ENCODE data around the gene ZNF90.
"Not testable (repeated sequence)": the region's sequence is repeated elsewhere in the genome, so short reads cannot be mapped to it uniquely, and the experiment has no call there.

The ZNF90 gene

DNA sequence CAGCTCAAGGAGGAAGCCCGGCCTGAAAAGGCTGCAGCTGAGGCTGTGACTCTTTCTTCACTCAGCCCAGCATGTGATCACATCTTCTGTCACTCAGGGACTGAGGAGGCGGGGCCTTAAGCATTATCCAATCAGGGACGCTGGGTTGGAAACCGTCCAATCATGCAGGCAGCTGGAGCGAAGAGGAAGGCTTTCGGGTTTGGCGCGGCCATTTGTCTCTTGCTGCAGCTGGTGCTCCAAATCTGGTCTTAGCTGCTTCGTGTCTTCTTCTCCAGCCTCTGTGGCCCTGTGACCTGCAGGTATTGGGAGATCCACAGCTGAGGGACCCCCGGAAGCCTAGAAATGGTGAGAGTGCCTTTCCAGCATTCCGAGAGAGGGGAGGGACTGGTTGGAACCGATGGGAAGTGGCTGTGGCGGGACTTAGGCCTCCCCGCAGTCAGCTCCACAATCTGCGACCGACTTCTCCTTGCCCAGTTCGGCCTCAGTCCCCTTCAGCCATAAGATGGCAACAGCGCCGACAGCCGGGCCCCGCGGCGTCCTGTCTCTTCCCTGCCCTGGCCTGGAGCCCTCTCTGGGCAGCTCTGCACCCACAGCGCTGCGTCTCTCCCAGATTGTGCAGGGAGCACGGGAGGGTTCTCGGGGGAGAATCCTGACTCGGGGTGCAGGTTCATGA lies at the start of gene ZNF90:
ZNF90 (plus strand) TSS at position 210 of the 673 bp plus-strand sequence; CDS start at position 343, 133 bp downstream.
- peak; percentile 99 for DNase-seq

DNA sequence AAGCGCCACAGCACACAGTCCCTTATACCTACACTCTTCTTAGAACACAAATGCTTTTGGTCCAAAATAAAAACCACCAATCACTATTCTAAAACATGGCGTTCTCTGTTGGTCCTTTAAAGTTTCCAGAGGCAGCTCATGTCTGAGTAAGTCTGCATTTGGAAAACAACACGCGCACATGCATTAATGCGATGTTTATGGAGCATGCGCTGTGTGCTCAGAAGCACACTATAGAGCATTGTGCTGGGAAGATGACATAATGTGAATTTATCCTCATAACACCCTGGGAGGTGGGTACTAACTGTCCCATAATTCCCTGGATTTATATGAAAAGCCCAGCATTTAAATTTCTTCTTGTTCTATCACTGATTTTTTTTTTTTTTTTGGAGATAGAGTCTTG lies 49.2 kb upstream of the ZNF90 start:
- no peak for DNase-seq

DNA sequence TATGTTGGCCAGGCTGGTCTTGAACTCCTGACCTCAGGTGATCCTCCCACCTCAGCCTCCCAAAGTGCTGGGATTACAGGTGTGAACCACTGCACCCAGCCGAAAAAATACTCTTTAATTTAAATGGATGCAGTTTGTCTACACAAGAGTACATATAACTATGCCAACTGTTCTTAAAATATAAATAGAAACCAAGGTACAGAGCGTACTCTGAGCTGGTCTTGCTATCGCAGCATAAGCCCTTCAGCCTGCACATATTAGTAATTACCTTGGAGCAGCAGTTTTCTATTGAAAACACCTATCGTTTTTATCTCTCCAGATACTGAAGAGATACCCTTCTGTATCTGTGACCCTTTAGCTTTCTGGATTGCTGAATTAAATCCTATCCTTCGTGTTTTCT lies 41.9 kb upstream of the ZNF90 start:
- no peak for DNase-seq

- DNase-seq = no peak
Measured at GRCh38 chr19:20038358-20039202, 39.2 kb upstream of the ZNF90 start.

DNA sequence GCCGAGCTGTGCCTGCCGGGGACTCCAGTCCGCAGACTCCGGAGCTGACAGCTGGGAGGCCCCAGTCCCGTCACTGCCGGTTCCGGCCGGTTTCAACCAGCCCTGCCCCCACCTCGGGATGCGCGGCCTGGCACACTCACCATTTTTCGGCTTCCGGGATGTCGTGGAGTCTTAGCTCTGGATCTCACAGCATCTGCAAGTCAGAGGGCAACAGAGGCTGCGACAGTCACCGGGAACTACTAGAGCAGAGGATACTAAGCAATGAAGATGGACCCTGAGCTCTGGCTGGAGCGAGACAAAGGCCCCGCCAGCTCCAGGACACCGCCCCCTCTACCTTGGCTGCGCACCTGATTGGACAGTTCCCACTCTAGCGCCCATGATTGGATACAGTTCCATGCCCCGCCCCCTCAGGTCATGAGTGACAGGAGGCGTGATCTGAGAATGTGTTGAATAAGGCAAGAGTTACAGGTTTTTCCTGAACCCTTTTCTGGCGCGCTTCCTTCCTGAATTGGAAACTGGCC lies 38.5 kb upstream of the ZNF90 start, which contains the start of gene ZNF682:
ZNF682 (minus strand) TSS at position 303 of the 521 bp plus-strand sequence; CDS start at position 143, 160 bp downstream.
- peak; percentile 97 for DNase-seq

- no peak for DNase-seq
Measured at GRCh38 chr19:20044663-20045062, 33.1 kb upstream of the ZNF90 start.

- not testable (repeated sequence) for DNase-seq
Measured at GRCh38 chr19:20045742-20046141, 32.1 kb upstream of the ZNF90 start.

GRCh38 chr19:20051841-20052768 lies 25.7 kb upstream of the ZNF90 start:
- DNase-seq = peak; percentile 97

- DNase-seq = not testable (repeated sequence)
Measured at GRCh38 chr19:20058738-20059137, 19.1 kb upstream of the ZNF90 start.

GRCh38 chr19:20060282-20060681 lies 17.5 kb upstream of the ZNF90 start:
- DNase-seq = no peak

DNA sequence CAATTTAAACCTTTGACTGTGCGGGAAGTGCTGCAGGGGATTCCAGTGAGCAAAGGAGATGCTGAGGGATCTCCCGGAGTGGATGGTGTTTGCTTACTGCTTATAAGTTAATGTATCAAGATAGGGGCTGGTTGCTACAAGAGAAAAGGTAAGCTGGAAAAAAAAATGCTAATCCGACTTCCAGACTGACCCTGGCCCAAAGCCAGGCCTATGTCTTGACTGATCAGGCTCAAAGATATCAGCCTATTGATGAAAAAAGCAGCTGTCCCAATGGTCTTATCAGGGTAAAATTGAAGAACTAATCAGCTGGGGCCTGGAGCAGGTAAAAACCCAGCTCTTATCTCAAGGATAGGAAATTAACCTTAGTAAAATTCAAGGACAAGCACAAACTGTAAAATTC lies 10.9 kb upstream of the ZNF90 start:
- DNase-seq = no peak

DNA sequence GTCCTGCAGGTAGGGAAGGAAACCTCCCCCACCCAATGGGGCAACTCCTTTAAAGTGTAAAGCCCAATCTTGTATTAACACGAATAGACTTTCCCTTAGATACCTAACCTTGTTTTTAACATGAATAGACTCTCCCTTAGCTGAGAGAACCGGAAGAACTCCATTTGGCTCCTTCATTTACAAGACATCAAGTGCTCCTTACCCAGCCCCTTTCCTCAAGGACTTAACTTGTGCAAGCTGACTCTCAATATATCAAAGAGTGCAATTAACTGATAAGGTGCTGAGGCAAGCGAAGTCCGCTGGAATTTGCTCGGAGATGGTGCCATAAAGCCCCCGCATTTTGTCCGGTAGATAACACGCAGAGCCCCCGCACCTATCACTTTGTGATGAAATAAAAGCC lies 9.9 kb upstream of the ZNF90 start:
- DNase-seq = no peak

- DNase-seq = not testable (repeated sequence)
Measured at GRCh38 chr19:20068559-20068958, 9.2 kb upstream of the ZNF90 start.

- DNase-seq = no peak
Measured at GRCh38 chr19:20070691-20071090, 7.1 kb upstream of the ZNF90 start.

DNA sequence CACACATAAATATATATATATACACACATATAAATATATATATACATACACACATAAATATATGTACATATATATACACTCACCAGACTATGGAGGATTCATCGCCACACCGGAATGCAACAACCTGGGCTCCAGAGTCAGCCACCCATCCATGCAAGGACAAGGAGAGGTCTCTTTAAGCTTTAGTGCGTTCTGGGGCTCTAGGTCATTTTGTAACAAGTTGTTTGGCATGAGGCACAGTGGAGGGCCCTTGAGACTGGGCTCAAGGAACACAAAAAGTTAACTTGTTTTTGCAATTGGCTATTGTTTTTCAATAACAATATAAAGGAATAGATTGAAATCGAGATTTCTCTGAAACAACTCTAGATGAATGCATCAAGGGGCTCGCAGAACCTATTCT lies 4.9 kb upstream of the ZNF90 start:
- no peak for DNase-seq

DNA sequence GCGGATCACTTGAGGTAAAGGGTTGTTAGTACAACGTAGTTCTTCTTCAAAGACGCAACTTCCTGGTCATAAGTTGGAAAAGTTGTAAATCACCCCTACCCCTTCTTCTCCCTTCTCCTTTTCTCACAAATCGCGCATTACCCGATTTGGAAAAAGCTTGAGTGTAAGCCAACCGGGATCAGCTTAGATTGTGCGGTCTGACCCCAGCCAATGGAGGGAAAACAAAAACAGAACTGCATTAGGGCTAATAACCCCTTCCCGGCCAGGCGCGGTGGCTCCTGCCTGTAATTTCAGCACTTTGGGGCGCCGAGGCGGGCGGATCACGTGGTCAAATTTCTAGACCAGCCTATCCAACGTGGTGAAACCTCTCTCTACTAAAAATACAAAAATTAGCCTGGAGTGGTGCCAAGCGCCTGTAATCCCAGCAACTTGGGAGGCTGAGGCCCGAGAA lies 806 bp downstream of the ZNF90 start:
- DNase-seq = no peak

DNA sequence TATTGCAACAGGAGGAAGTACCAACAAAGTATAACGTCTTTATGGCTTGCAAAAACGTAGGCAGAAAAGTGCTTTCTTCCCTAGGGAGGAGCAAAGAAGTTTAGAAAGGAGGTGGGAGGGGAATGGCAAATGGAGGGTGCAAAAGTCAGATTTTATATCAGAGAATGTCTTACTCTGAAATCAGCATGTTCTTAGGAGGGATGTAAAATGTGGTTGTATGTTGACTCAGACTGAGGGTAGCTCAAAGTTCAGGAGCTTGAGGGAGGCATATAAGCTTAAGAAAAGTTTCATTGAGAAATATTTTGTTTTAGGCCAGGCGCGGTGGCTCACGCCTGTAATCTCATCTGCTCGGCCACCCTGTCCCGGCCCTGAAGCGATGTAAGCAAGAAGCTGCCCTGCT lies 1.7 kb downstream of the ZNF90 start:
- DNase-seq = no peak

DNA sequence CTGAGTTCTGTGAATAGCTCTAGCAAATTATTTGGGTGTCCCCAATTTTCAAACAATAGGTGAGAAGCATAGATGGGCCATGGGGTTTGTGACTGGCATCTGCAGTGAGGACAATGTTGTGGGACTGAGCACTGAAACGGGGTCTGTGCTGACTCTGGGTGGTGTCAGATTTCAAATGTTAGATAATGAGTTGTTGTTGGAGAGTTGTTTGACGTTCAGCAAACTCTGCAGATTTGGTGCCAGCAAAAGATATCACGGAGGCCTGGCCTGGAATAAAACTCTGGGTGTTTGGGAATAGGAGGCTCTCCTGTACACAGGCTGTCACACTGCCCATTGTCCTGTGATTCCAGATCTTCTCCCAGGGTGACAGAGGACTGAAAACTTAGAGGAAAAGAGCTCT lies 2.9 kb downstream of the ZNF90 start:
- no peak for DNase-seq

DNA sequence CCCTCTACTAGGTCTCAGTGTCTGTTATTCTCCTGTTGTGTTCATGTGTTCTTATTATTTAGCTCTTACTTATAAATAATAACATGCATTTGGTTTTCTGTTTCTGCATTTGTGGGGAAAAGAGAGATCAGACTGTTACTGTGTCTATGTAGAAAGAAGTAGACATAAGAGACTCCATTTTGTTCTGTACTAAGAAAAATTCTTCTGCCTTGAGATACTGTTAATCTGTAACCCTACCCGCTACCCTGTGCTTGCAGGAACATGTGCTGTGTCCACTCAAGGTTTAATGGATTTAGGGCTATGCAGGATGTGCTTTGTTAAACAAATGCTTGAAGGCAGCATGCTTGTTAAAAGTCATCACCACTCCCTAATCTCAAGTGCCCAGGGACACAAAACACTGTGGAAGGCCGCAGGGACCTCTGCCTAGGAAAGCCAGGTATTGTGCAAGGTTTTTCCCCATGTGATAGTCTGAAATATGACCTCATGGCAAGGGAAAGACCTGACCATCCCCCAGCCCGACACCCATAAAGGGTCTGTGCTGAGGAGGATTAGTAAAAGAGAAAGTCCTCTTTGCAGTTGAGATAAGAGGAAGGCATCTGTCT lies 4.5 kb downstream of the ZNF90 start:
- peak; percentile 84 for DNase-seq

DNA sequence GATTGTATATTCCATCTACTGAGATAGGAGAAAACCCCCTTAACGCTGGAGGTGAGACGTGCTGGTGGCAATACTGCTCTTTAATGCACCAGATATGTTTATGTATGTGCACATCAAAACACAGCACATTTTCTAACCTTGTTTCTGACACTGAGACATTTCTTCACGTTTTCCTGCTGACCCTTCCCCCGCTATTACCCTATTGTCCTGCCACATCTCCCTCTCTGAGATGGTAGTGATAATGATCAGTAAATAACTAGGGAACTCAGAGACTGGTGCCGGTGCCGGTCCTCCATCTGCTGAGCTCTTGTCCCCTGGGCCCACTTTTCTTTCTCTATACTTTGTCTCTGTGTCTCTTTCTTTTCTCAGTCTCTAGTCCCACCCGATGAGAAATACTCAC lies 5.1 kb downstream of the ZNF90 start:
- not testable (repeated sequence) for DNase-seq

DNA sequence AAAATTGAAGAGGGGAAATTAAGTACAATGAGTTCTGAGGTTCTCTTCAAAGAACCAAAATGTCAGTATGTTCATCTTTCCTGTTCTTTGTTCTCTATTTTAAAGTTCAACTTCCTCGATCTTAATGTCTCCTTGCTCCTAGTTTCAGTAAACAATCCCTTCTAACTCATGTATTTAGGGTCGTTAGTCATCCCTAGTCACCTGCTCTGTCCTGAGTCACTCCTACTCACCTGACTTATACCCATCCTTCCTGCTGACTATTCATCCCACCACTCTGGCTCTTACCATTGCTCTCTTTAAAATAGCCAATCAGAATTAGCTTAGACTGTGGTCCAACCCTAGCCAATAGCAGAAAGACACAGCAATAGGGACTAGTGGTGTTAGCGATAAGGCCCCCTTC lies 24.3 kb downstream of the ZNF90 start:
- no peak for DNase-seq

DNA sequence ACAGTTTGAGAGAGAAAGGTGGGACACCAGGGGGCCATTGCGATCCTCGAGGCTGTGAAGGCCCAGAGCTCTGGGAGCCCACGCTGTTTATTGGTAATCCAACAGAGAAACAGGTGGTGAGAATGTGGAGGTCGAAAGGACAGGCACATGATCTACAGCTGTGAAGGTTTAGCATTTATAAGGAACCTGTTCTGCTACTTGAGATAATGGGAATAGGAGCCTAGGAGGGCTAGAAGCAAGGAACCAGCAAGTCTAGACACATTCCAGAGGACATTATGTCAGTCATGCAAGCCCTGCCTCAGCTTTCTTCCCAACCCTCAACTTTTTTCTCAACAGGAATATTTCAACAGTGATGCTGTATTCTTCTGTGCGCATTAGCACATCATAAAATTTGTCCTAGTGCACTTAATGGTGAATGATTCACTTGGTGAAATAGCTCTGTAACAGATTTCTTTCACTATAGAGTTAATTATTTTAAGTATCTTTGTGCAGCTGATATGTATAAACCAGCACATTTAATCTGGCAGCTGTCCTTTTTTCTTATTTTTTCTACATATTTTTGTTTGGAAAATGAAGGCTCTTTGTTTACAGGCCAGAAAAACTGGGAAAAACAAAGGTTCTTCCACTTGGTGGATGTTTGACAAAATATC lies 25.4 kb downstream of the ZNF90 start:
- DNase-seq = no peak
